GM21825 (cell line): Measurements from ENCODE around the gene TEDDM1.
"Not testable (repeated sequence)": the region's sequence is repeated elsewhere in the genome, so short reads cannot be mapped to it uniquely, and the experiment has no call there.

Experiments
- ATAC-seq: cut with Tn5 transposase; IDR thresholded peaks from one replicate; pipeline ENCODE4 v1.9.1; 2021; ENCODE audit warnings: mild to moderate bottlenecking, moderate library complexity; ENCODE audit not compliant: unreplicated experiment

The TEDDM1 gene

GRCh38 chr1:182381962-182382819, 18.3 kb downstream of the TEDDM1 start:
- no peak for ATAC-seq

- no peak for ATAC-seq
Observed at GRCh38 chr1:182380199-182380598, 20.3 kb downstream of the TEDDM1 start.

- not testable (repeated sequence) for ATAC-seq
Observed at GRCh38 chr1:182379781-182380180, 20.7 kb downstream of the TEDDM1 start.

GRCh38 chr1:182376936-182377574, 23.4 kb downstream of the TEDDM1 start:
- no peak for ATAC-seq

- ATAC-seq: no peak
Observed at GRCh38 chr1:182374101-182374834, 26.2 kb downstream of the TEDDM1 start.

GRCh38 chr1:182370532-182370931, 29.9 kb downstream of the TEDDM1 start:
- ATAC-seq: no peak

- no peak for ATAC-seq
Observed at GRCh38 chr1:182368903-182369302, 31.6 kb downstream of the TEDDM1 start.

- ATAC-seq: no peak
Observed at GRCh38 chr1:182368358-182368757, 32.1 kb downstream of the TEDDM1 start.

GRCh38 chr1:182367926-182368325, 32.5 kb downstream of the TEDDM1 start:
- ATAC-seq: no peak

- ATAC-seq: no peak
Observed at GRCh38 chr1:182366596-182366995, 33.9 kb downstream of the TEDDM1 start.

GRCh38 chr1:182359645-182360044, 40.8 kb downstream of the TEDDM1 start:
- no peak for ATAC-seq

- no peak for ATAC-seq
Observed at GRCh38 chr1:182357913-182358312, 42.6 kb downstream of the TEDDM1 start.

GRCh38 chr1:182357171-182357570, 43.3 kb downstream of the TEDDM1 start:
- ATAC-seq: no peak

GRCh38 chr1:182355723-182356098, 44.8 kb downstream of the TEDDM1 start:
- no peak for ATAC-seq

- no peak for ATAC-seq
Observed at GRCh38 chr1:182351790-182352364, 48.6 kb downstream of the TEDDM1 start.

GRCh38 chr1:182350839-182351238, 49.6 kb downstream of the TEDDM1 start:
- ATAC-seq: no peak

- no peak for ATAC-seq
Observed at GRCh38 chr1:182348961-182349747, 51.3 kb downstream of the TEDDM1 start.
